Calu3 (cell line): ENCODE data around the gene GRM1. TPM values are rescaled to one million over a fixed set of nuclear protein-coding genes. Genes with fewer than 3 reads are reported as not detected.

ENCODE experiments used
- BruUV-seq: library from RNA; stranded (reverse); fragments of 400-500 nt; replicated peaks from 2 replicates; lab custom pipeline; 2021; lab: Mats Ljungman, UMichigan
- CTCF ChIA-PET: fragments of 300-600 bp; sonication (Branson Sonifier 250); formaldehyde crosslinking; loops from one replicate; lab custom pipeline; 2022; ENCODE audit warnings: antibody characterized with exemption; lab: Charles Lee
- DNase-seq: peaks from one replicate; pipeline ENCODE4 v3.0.0; 2022
- H3K27ac Mint-ChIP-seq: one replicate; pipeline ENCODE4 v1.8.0; 2022; ENCODE audit warnings: mixed read lengths; ENCODE audit not compliant: unreplicated experiment
- H3K27me3 Mint-ChIP-seq: one replicate; pipeline ENCODE4 v1.8.0; 2022; ENCODE audit warnings: mixed read lengths; ENCODE audit not compliant: unreplicated experiment
- H3K36me3 Mint-ChIP-seq: one replicate; pipeline ENCODE4 v1.8.0; 2022; ENCODE audit warnings: mild to moderate bottlenecking, moderate library complexity, mixed read lengths; ENCODE audit not compliant: insufficient read depth, unreplicated experiment
- H3K4me1 Mint-ChIP-seq: one replicate; pipeline ENCODE4 v1.8.0; 2022; ENCODE audit warnings: mild to moderate bottlenecking, low read depth, mixed read lengths; ENCODE audit not compliant: unreplicated experiment
- H3K4me3 Mint-ChIP-seq: one replicate; pipeline ENCODE4 v1.8.0; 2022; ENCODE audit warnings: mild to moderate bottlenecking, low read depth, moderate library complexity, mixed read lengths; ENCODE audit not compliant: unreplicated experiment
- H3K9me3 Mint-ChIP-seq: one replicate; pipeline ENCODE4 v1.8.0; 2022; ENCODE audit warnings: low read depth, mixed read lengths; ENCODE audit not compliant: unreplicated experiment
- CTCF ChIP-seq: fragments of 200-600 bp; IDR thresholded peaks from one replicate; pipeline ENCODE4 v1.8.0; 2022; ENCODE audit warnings: antibody characterized with exemption; ENCODE audit not compliant: unreplicated experiment
- intact Hi-C: fragments of 100-400 bp; cut with micrococcal nuclease; formaldehyde crosslinking; loops from one replicate; pipeline ENCODE4 v1.10.0; 2022; ENCODE audit not compliant: unreplicated experiment
- total RNA-seq: library from RNA; stranded (reverse); gene quantifications from 2 replicates; pipeline ENCODE4 v1.2.3, GENCODE V29; 2022

Gene GRM1
- total RNA-seq, 1 experiment from 2014 or later = not detected

DNA sequence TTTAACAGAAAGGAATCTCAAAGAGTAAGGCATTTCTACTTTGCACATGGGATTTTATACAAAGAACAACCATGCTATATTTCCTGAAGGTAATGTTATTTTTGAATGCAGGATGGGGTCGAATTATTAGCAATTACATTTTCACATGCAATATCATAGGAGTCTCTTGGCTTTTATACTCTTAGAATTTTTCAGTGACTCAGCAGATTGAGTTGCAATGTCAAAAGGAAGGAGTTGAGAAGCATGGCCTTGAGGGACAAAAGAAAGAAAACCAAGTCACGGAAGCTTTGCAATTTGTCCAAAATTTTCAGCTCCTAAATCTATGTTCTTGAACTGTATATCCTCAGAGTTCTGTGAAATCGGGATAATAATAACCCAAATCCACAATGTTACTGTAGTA is 181.1 kb downstream of the GRM1 start:
- Mint-ChIP-seq H3K36me3 (no peaks in the 10 kb centered on the region), H3K27ac (no peak overlapping the region), H3K4me3 (no peak overlapping the region), H3K9me3 (no peaks in the 10 kb centered on the region), H3K4me1 (no peaks in the 10 kb centered on the region), H3K27me3 (no peaks in the 10 kb centered on the region)
- intact Hi-C loops = no loop called here
- no TSS peak for BruUV-seq
- CTCF ChIA-PET = no interaction called here
- no peak for TF ChIP-seq CTCF
- no peak for DNase-seq

GRCh38 chr6:146210406-146211083 is 181.7 kb downstream of the GRM1 start:
- TF ChIP-seq CTCF = no peak
- no peaks in the 10 kb centered on the region for H3K27me3 Mint-ChIP-seq

DNA sequence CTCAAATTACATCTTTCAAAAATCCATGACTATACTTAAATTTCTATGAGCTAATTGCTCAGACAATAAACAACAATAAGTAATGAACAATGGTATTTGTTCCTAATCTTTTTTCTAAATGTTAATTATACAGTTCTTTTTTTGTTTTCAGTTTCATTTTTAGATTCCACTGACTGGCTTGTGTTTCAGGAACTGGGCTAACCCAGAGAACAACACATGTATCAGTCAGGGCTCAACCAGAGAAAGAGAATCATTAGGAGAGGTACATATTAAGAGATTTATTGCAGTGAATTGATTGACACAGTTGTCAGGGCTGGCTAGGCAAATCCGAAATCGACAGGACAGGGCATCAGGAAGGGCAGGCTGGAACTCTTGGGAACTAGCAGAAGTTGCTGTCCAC is 182.8 kb downstream of the GRM1 start:
- H3K27me3 Mint-ChIP-seq = no peaks in the 10 kb centered on the region
- H3K27ac Mint-ChIP-seq = no peak overlapping the region
- CTCF ChIA-PET = no interaction called here
- no peak overlapping the region for H3K4me3 Mint-ChIP-seq
- DNase-seq = no peak
- H3K36me3 Mint-ChIP-seq = no peaks in the 10 kb centered on the region
- no TSS peak for BruUV-seq
- no peaks in the 10 kb centered on the region for H3K4me1 Mint-ChIP-seq
- no peaks in the 10 kb centered on the region for H3K9me3 Mint-ChIP-seq
- no peak for TF ChIP-seq CTCF
- intact Hi-C loops = no loop called here

More at GRCh38 chr6:146210406-146211083, 181.7 kb downstream of the GRM1 start:
- CTCF ChIA-PET = no interaction called here
- H3K9me3 Mint-ChIP-seq = no peaks in the 10 kb centered on the region
- H3K4me3 Mint-ChIP-seq = no peak overlapping the region
- no peaks in the 10 kb centered on the region for H3K4me1 Mint-ChIP-seq
- no TSS peak for BruUV-seq
- no peak for DNase-seq
- H3K27ac Mint-ChIP-seq = no peak overlapping the region
- intact Hi-C loops = no loop called here
- no peaks in the 10 kb centered on the region for H3K36me3 Mint-ChIP-seq

DNA sequence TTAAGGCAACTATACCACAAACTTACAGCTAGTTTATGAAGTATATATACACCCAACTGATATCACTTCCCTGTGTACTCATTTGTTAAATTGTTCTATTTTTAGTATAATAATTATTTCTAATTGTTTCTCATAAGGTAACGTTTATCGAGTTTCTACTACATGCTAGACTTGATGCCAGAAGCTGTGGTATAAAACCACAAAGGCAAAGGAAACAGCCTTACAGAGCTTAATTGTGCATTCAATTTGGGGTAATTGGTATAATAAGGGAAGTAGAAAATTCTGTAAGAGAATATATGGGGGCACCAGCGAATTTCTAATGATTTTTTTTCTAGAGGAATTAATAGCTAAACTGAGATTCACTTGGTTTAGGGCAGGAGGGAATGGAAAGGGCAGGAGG is 183.9 kb downstream of the GRM1 start:
- DNase-seq = no peak
- intact Hi-C loops = no loop called here
- Mint-ChIP-seq H3K27ac (no peak overlapping the region), H3K4me1 (no peaks in the 10 kb centered on the region), H3K27me3 (no peaks in the 10 kb centered on the region), H3K36me3 (no peaks in the 10 kb centered on the region), H3K4me3 (no peak overlapping the region), H3K9me3 (no peaks in the 10 kb centered on the region)
- CTCF ChIA-PET = no interaction called here
- no peak for TF ChIP-seq CTCF
- BruUV-seq = no TSS peak
